Activated CD4-positive, alpha-beta memory T cell treated with anti-CD3 and anti-CD28 coated beads for 36 hours (primary cell): ENCODE results near the gene IQCK. TPM values are rescaled to one million over a fixed set of nuclear protein-coding genes. Genes with fewer than 3 reads are reported as not detected.
"Not testable (repeated sequence)": the region's sequence is repeated elsewhere in the genome, so short reads cannot be mapped to it uniquely, and the experiment has no call there.

Experiments
- CTCF ChIA-PET: fragments of 350-600 bp; sonication (Branson Sonifier 250); formaldehyde crosslinking; loops from one replicate; lab custom pipeline; 2021; ENCODE audit warnings: antibody characterized with exemption, inconsistent platforms; lab: Charles Lee
- POLR2A ChIA-PET: fragments of 350-600 bp; sonication (Branson Sonifier 250); formaldehyde crosslinking; loops from one replicate; lab custom pipeline; 2021; ENCODE audit warnings: antibody characterized with exemption; lab: Charles Lee
- DNase-seq: peaks from one replicate; pipeline ENCODE4 v3.0.0-alpha.2; 2020
- H3K27ac Mint-ChIP-seq: one replicate; pipeline ENCODE4 v1.8.0; 2021; ENCODE audit warnings: mixed read lengths
- H3K27me3 Mint-ChIP-seq: one replicate; pipeline ENCODE4 v1.8.0; 2021; ENCODE audit warnings: mixed read lengths
- H3K36me3 Mint-ChIP-seq: one replicate; pipeline ENCODE4 v1.8.0; 2021; ENCODE audit warnings: mixed read lengths
- H3K4me1 Mint-ChIP-seq: one replicate; pipeline ENCODE4 v1.8.0; 2021; ENCODE audit warnings: low read depth, mixed read lengths
- H3K4me3 Mint-ChIP-seq: one replicate; pipeline ENCODE4 v1.8.0; 2021; ENCODE audit warnings: mild to moderate bottlenecking, mixed read lengths
- H3K9me3 Mint-ChIP-seq: one replicate; pipeline ENCODE4 v1.8.0; 2021; ENCODE audit warnings: mixed read lengths
- intact Hi-C: fragments of 100-400 bp; cut with micrococcal nuclease; formaldehyde crosslinking; loops from one replicate; pipeline ENCODE4 v1.15.1; 2023
- total RNA-seq, 2 experiments: library from RNA; stranded (reverse); gene quantifications; one replicate each; pipeline ENCODE4 v1.2.3, GENCODE V29; 2021

Gene IQCK
- total RNA-seq, 2 experiments from 2014 or later = 2.2 to 3.0 TPM

DNA sequence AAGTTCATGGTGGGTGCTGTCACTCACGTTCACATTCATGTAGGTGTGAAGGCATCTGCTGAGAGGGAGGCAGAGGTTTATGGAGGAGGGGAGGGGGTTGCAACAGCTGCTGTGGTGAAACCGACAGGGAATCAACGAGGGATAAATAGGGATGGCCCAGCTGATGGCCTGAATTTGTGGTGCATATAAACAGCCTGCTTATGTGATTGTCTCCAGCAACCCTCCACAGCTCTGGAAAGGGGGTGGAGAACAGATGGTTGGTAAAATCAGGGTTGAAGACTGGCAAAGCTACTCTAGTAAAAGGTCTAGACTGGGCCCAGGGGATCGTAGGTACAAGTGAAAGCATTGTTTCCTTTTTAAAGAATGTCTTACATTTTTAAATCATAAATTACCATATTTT lies 53.7 kb downstream of the IQCK start:
- POLR2A ChIA-PET = no interaction called here
- no peak for DNase-seq
- Mint-ChIP-seq H3K36me3 (peaks cover 2% of the 10 kb centered on the region), H3K27ac (no peak overlapping the region), H3K4me1 (no peaks in the 10 kb centered on the region), H3K9me3 (peaks cover 7% of the 10 kb centered on the region), H3K4me3 (no peak overlapping the region), H3K27me3 (no peaks in the 10 kb centered on the region)
- CTCF ChIA-PET = no interaction called here
- intact Hi-C loops = no loop called here

- ChIA-PET CTCF (no interaction called here), POLR2A (no interaction called here)
- H3K9me3 Mint-ChIP-seq = peaks cover 7% of the 10 kb centered on the region
- no peaks in the 10 kb centered on the region for H3K4me1 Mint-ChIP-seq
- H3K27ac Mint-ChIP-seq = no peak overlapping the region
- intact Hi-C loops = no loop called here
- H3K36me3 Mint-ChIP-seq = no peaks in the 10 kb centered on the region
- no peaks in the 10 kb centered on the region for H3K27me3 Mint-ChIP-seq
- no peak for DNase-seq
- H3K4me3 Mint-ChIP-seq = no peak overlapping the region
Observed at GRCh38 chr16:19774024-19774423, 56.0 kb downstream of the IQCK start.

- Mint-ChIP-seq H3K27ac (no peak overlapping the region), H3K36me3 (no peaks in the 10 kb centered on the region), H3K4me1 (no peaks in the 10 kb centered on the region), H3K4me3 (no peak overlapping the region), H3K9me3 (no peaks in the 10 kb centered on the region), H3K27me3 (no peaks in the 10 kb centered on the region)
- intact Hi-C loops = no loop called here
- ChIA-PET CTCF (interaction anchor here (0.6 kb wide), 1 partner anchor 49 kb away, joined by 4 read pairs; no protein-coding TSS in a partner anchor), POLR2A (no interaction called here)
- DNase-seq = no peak
Observed at GRCh38 chr16:19776147-19776546, 58.1 kb downstream of the IQCK start.

DNA sequence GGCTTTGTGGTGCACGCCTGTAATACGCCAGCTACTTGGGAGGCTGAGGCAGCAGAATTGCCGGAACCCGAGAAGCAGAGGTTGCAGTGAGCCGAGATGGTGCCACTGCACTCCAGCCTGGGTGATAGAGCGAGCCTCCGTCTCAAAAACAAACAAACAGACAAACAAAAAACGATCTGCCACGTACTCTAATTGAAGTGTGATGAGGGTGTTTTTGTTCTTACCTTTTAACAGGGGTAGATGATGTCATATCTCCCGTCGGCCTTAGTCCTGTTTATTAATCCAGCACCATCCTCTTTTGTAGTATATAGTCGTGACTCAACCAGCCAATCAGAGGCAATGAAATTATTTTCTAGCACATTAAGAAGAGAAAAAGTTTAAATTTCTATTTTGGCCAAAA lies 58.5 kb downstream of the IQCK start:
- Mint-ChIP-seq H3K27ac (no peak overlapping the region), H3K27me3 (no peaks in the 10 kb centered on the region), H3K36me3 (no peaks in the 10 kb centered on the region), H3K9me3 (no peaks in the 10 kb centered on the region), H3K4me1 (no peaks in the 10 kb centered on the region), H3K4me3 (no peak overlapping the region)
- POLR2A ChIA-PET = no interaction called here
- DNase-seq = no peak
- CTCF ChIA-PET = no interaction called here
- intact Hi-C loops = no loop called here

- Mint-ChIP-seq H3K4me1 (no peaks in the 10 kb centered on the region), H3K27ac (no peak overlapping the region), H3K4me3 (no peak overlapping the region), H3K36me3 (no peaks in the 10 kb centered on the region), H3K27me3 (no peaks in the 10 kb centered on the region), H3K9me3 (no peaks in the 10 kb centered on the region)
- no peak for DNase-seq
- POLR2A ChIA-PET = no interaction called here
- intact Hi-C loops = no loop called here
- CTCF ChIA-PET = no interaction called here
Observed at GRCh38 chr16:19780321-19780720, 62.2 kb downstream of the IQCK start.

- Mint-ChIP-seq H3K36me3 (no peaks in the 10 kb centered on the region), H3K4me3 (no peak overlapping the region), H3K27me3 (no peaks in the 10 kb centered on the region), H3K27ac (no peak overlapping the region), H3K9me3 (no peaks in the 10 kb centered on the region), H3K4me1 (no peaks in the 10 kb centered on the region)
- POLR2A ChIA-PET = no interaction called here
- CTCF ChIA-PET = no interaction called here
- no peak for DNase-seq
- intact Hi-C loops = no loop called here
Observed at GRCh38 chr16:19781226-19781625, 63.2 kb downstream of the IQCK start.

- Mint-ChIP-seq H3K9me3 (no peaks in the 10 kb centered on the region), H3K27me3 (no peaks in the 10 kb centered on the region), H3K4me1 (no peaks in the 10 kb centered on the region), H3K27ac (no peak overlapping the region), H3K4me3 (no peak overlapping the region), H3K36me3 (no peaks in the 10 kb centered on the region)
- ChIA-PET POLR2A (no interaction called here), CTCF (no interaction called here)
- intact Hi-C loops = no loop called here
- DNase-seq = no peak
Observed at GRCh38 chr16:19783363-19784182, 65.5 kb downstream of the IQCK start.

DNA sequence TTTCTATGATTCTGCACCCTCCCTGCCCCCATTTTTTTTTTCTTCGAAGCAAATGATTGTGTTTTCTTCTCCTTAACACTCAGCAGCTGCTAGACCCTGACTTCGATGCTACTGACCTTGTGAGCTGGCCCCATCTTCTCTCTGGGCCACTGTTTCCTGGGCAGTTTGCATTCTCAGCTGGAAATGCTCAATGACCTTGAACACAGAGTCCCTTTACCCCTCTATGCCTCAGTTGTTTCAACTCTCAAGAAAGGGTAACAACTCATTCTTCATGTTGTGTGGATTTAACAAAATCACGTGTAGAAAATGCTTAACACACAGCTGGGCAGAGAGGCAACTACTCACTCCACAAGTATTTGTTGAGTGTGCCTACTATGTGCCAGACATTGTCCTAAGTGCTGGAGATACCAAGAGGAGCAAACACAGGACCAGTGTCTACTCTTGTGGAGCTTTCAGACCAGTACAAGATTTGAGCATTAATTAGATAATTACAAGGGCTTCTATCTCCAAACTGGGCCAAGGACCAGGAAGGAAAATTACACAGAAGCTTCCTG lies 66.2 kb downstream of the IQCK start:
- Mint-ChIP-seq H3K36me3 (no peaks in the 10 kb centered on the region), H3K4me3 (no peak overlapping the region), H3K4me1 (no peaks in the 10 kb centered on the region), H3K9me3 (no peaks in the 10 kb centered on the region), H3K27ac (no peak overlapping the region), H3K27me3 (no peaks in the 10 kb centered on the region)
- no peak for DNase-seq
- CTCF ChIA-PET = no interaction called here
- POLR2A ChIA-PET = no interaction called here
- intact Hi-C loops = no loop called here

DNA sequence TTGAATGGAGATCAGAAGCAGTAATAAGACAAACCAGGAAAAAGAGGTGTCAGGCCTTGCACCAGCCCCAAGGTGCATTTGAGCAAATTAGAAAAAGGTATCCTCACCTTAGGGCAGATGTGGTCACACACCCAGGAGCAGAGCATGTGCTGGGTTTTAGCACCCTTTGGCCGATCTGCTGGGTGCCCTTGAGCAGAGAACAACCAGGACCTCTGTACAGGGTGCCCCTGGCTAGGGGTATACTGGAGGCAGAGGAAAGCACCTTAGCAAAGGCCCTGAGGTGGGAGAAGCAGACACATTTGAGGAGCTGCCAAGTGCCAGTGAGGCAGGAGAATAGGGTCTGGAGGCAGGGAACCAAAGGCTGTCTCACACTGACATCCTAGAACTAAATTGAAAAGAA lies 67.0 kb downstream of the IQCK start:
- H3K4me1 Mint-ChIP-seq = no peaks in the 10 kb centered on the region
- no peak for DNase-seq
- ChIA-PET POLR2A (no interaction called here), CTCF (no interaction called here)
- intact Hi-C loops = no loop called here
- no peak overlapping the region for H3K27ac Mint-ChIP-seq
- H3K36me3 Mint-ChIP-seq = no peaks in the 10 kb centered on the region
- no peaks in the 10 kb centered on the region for H3K27me3 Mint-ChIP-seq
- no peak overlapping the region for H3K4me3 Mint-ChIP-seq
- no peaks in the 10 kb centered on the region for H3K9me3 Mint-ChIP-seq

GRCh38 chr16:19785512-19786130 lies 67.5 kb downstream of the IQCK start:
- ChIA-PET POLR2A (no interaction called here), CTCF (no interaction called here)
- intact Hi-C loops = no loop called here
- Mint-ChIP-seq H3K4me3 (no peak overlapping the region), H3K9me3 (no peaks in the 10 kb centered on the region), H3K27ac (no peak overlapping the region), H3K27me3 (no peaks in the 10 kb centered on the region), H3K36me3 (no peaks in the 10 kb centered on the region), H3K4me1 (no peaks in the 10 kb centered on the region)
- DNase-seq = no peak

- POLR2A ChIA-PET, intact Hi-C loops, H3K36me3 Mint-ChIP-seq, H3K4me3 Mint-ChIP-seq, DNase-seq, H3K27ac Mint-ChIP-seq, CTCF ChIA-PET, H3K27me3 Mint-ChIP-seq: not testable (repeated sequence)
- Mint-ChIP-seq H3K9me3 (peaks cover 12% of the 10 kb centered on the region), H3K4me1 (peaks cover 11% of the 10 kb centered on the region)
Observed at GRCh38 chr16:19801369-19801768, 83.3 kb downstream of the IQCK start.

- Mint-ChIP-seq H3K9me3 (peaks cover 12% of the 10 kb centered on the region), H3K4me1 (peaks cover 11% of the 10 kb centered on the region)
- H3K4me3 Mint-ChIP-seq, DNase-seq, POLR2A ChIA-PET, intact Hi-C loops, CTCF ChIA-PET, H3K36me3 Mint-ChIP-seq, H3K27me3 Mint-ChIP-seq, H3K27ac Mint-ChIP-seq: not testable (repeated sequence)
Observed at GRCh38 chr16:19801824-19802223, 83.8 kb downstream of the IQCK start.
